Measurements from ENCODE around the gene PHLDB2.

GRCh38 chr3:111861391-111861790 is 2.3 kb downstream of the PHLDB2 start:
- TF ChIP-seq, protein P1, sequence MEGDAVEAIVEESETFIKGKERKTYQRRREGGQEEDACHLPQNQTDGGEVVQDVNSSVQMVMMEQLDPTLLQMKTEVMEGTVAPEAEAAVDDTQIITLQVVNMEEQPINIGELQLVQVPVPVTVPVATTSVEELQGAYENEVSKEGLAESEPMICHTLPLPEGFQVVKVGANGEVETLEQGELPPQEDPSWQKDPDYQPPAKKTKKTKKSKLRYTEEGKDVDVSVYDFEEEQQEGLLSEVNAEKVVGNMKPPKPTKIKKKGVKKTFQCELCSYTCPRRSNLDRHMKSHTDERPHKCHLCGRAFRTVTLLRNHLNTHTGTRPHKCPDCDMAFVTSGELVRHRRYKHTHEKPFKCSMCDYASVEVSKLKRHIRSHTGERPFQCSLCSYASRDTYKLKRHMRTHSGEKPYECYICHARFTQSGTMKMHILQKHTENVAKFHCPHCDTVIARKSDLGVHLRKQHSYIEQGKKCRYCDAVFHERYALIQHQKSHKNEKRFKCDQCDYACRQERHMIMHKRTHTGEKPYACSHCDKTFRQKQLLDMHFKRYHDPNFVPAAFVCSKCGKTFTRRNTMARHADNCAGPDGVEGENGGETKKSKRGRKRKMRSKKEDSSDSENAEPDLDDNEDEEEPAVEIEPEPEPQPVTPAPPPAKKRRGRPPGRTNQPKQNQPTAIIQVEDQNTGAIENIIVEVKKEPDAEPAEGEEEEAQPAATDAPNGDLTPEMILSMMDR (IDR thresholded peaks at IDR 0.05), result no peak
- TF ChIP-seq POLR2A (IDR thresholded peaks at IDR 0.05), result no peak
